Right lobe of liver (tissue), 6 donors: ENCODE measurements around the gene FRMD4B. TPM values are rescaled to one million over a fixed set of nuclear protein-coding genes. Genes with fewer than 3 reads are reported as not detected.

Experiments
- ATAC-seq, 4 donors: fragments of 200-7000 bp; cut with Tn5 transposase; one replicate each; pipeline ENCODE4 v1.9.1; 2020; ENCODE audit warnings: mild to moderate bottlenecking in 4 of 4, moderate library complexity in 4 of 4
- DNase-seq, 3 donors: peaks; one replicate each; pipeline ENCODE4 v3.0.0-alpha.2; 2020
- H3K27ac ChIP-seq, 3 donors: fragments of 200-600 bp; one replicate each; pipeline ENCODE4 v1.8.0; 2022
- H3K27me3 ChIP-seq, 2 donors: fragments of 200-600 bp; one replicate each; pipeline ENCODE4 v1.8.0; 2022
- H3K36me3 ChIP-seq, 4 donors: fragments of 200-600 bp; sonication (generic) in 1 of 4; one replicate each; pipeline versions ENCODE4 v1.5.1 to v1.8.0; 2017 to 2022; ENCODE audit warnings: control low read depth in 1 of 4
- H3K4me1 ChIP-seq, 4 donors: fragments of 200-600 bp; sonication (generic) in 1 of 4; one replicate each; pipeline versions ENCODE4 v1.5.1 to v1.8.0; 2017 to 2022; ENCODE audit warnings: control low read depth in 1 of 4
- H3K4me3 ChIP-seq, 3 donors: fragments of 200-600 bp; one replicate each; pipeline ENCODE4 v1.8.0; 2022
- H3K9me3 ChIP-seq, 4 donors: fragments of 200-600 bp; sonication (generic) in 1 of 4; one replicate each; pipeline versions ENCODE4 v1.5.1 to v1.8.0; 2017 to 2022; ENCODE audit warnings: control low read depth in 1 of 4
- CTCF ChIP-seq, 4 donors: fragments of 200-600 bp in 3 of 4; fragments of 450-650 bp in 1 of 4; IDR thresholded peaks; one replicate each; pipeline versions ENCODE4 v1.5.1 to v1.8.0; 2016 to 2022; ENCODE audit warnings: antibody characterized with exemption in 4 of 4, mild to moderate bottlenecking in 2 of 4
- POLR2A ChIP-seq: fragments of 450-650 bp; IDR thresholded peaks from one replicate; pipeline ENCODE4 v1.6.1; 2017; ENCODE audit warnings: antibody characterized with exemption, mild to moderate bottlenecking
- WGBS: methylation state at CpG from one replicate; pipeline ENCODE4 v1.1.6; 2018; ENCODE audit warnings: low coverage, low lambda C conversion rate; ENCODE audit not compliant: insufficient coverage; ENCODE audit errors: missing lambda C conversion rate; 5-methylcytosine and 5-hydroxymethylcytosine counted together
- intact Hi-C, 2 donors: fragments of 100-400 bp; cut with DNase I; formaldehyde crosslinking; loops; one replicate each; pipeline versions ENCODE4 v1.11.2 to v1.14.1; 2022
- total RNA-seq, 6 experiments: library from RNA; depleted of rRNA in 2 of 6; stranded (reverse); fragments of >200 nt in 2 of 6; fragmentation: NEBNext Ultra II Directional in 3 of 6; extraction: Animal tissue kit (Norgen Biotek cat#: 25700) in 3 of 6; gene quantifications; one replicate each; pipeline versions ENCODE4 v1.1.0 to v1.2.4, GENCODE V29; 2016 to 2023
- donor health status: DM: no; HTN: yes; CAD: no.
- donor health status: DM: no; HTN: no; CAD: no.
- donor health status: DM: no; HTN: no; CAD: no.
- donor health status: DM: no; HTN: yes; CAD: no.
- donor health status: DM: no; HTN: yes; CAD: no.

The FRMD4B gene
- total RNA-seq, 6 experiments from 2014 or later: 9.2 to 21.0 (median 12.3) TPM

- 69% methylated on average over 3 of the region's 3 CpGs for WGBS
- intact Hi-C loops: no loop called here
- H3K9me3 ChIP-seq: no peaks in the 10 kb centered on the region
- no peaks in the 10 kb centered on the region for H3K36me3 ChIP-seq
- TF ChIP-seq POLR2A (no peak), CTCF (IDR thresholded peaks at IDR 0.05) (no peak)
- ATAC-seq: no peak
- H3K27me3 ChIP-seq: no peaks in the 10 kb centered on the region
- DNase-seq: no peak
- no peaks in the 10 kb centered on the region for H3K4me1 ChIP-seq
- no peak within 1 kb of the TSS for H3K4me3 ChIP-seq
- no peak within 1 kb of the TSS for H3K27ac ChIP-seq
Observed at GRCh38 chr3:69122403-69122802, 263.5 kb downstream of the FRMD4B start, which contains the start of gene LMOD3. TSS of gene LMOD3 (minus strand) at chr3:69122595. CDS start at chr3:69122386, 209 bp downstream.

DNA sequence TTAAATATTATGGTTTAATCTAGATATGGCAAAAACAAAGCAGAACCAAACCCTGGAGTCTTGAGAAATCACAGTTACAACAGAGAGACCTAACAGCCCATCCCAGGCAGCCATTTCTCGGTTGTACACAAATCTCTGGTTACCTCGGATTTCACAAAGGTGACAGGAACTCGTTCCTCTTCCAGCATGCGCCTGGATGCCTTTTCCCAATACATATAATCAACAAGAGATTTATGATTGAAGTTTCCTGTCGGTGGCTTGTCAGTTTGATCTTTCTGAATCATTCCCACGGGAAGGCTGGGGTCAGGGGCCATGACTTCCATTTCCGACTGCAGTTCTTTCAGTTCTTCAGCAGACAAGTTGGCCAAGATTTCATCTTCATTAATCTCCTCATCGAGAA lies 263.9 kb downstream of the FRMD4B start:
- H3K4me3 ChIP-seq: no peak overlapping the region
- no peaks in the 10 kb centered on the region for H3K4me1 ChIP-seq
- H3K27me3 ChIP-seq: no peaks in the 10 kb centered on the region
- H3K36me3 ChIP-seq: no peaks in the 10 kb centered on the region
- DNase-seq (no peak), ATAC-seq (no peak)
- no peaks in the 10 kb centered on the region for H3K9me3 ChIP-seq
- TF ChIP-seq CTCF (IDR thresholded peaks at IDR 0.05) (no peak), POLR2A (no peak)
- H3K27ac ChIP-seq: no peak overlapping the region
- WGBS: 55% methylated on average over 8 of the region's 8 CpGs
- intact Hi-C loops: no loop called here

DNA sequence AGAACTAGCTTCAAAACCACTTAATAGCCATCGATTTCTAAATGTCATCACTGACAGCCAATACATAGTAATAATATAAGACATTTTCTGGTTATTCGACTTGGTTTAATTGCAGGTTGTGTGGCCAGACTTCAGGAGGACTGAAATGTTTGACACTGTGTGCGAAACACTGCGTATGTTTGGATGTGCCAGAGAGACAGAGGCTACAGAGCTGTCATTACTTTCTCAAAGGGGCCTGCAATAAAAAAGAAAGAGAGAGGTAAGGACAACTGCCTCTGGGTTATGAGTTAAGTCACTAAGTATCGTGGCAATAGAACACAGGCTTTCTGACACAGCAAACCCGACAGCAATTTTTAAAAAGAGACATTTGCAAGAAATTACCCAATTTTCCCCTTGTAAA lies 264.4 kb downstream of the FRMD4B start:
- H3K36me3 ChIP-seq: no peaks in the 10 kb centered on the region
- no peaks in the 10 kb centered on the region for H3K4me1 ChIP-seq
- intact Hi-C loops: no loop called here
- H3K27me3 ChIP-seq: no peaks in the 10 kb centered on the region
- DNase-seq: no peak
- no peak overlapping the region for H3K27ac ChIP-seq
- H3K4me3 ChIP-seq: no peak overlapping the region
- WGBS: 68% methylated on average over 6 of the region's 6 CpGs
- H3K9me3 ChIP-seq: no peaks in the 10 kb centered on the region
- no peak for ATAC-seq
- no peak for TF ChIP-seq POLR2A
- TF ChIP-seq CTCF (IDR thresholded peaks at IDR 0.05): no peak

- Histone ChIP-seq H3K4me3 (no peak overlapping the region), H3K4me1 (no peaks in the 10 kb centered on the region), H3K27me3 (no peaks in the 10 kb centered on the region), H3K9me3 (no peaks in the 10 kb centered on the region), H3K36me3 (no peaks in the 10 kb centered on the region), H3K27ac (no peak overlapping the region)
- DNase-seq (peak in 2 of 3 donors; percentile 39 to 72), ATAC-seq (peak; percentile 85 to 91 (median 90))
- no peak for TF ChIP-seq POLR2A
- TF ChIP-seq CTCF (IDR thresholded peaks at IDR 0.05): peak; percentile 86 to 96 (median 94)
- WGBS: 0% methylated on average over 1 of the region's 1 CpG
- intact Hi-C loops: no loop called here
Observed at GRCh38 chr3:69120879-69121464, 264.9 kb downstream of the FRMD4B start.
